GM21723 (cell line): Measurements from ENCODE around the gene SEMA3E.
"Not testable (repeated sequence)": the region's sequence is repeated elsewhere in the genome, so short reads cannot be mapped to it uniquely, and the experiment has no call there.

Experiments used
- ATAC-seq: cut with Tn5 transposase; IDR thresholded peaks from one replicate; pipeline ENCODE4 v1.9.1; 2021; ENCODE audit warnings: mild to moderate bottlenecking, moderate library complexity; ENCODE audit not compliant: unreplicated experiment

SEMA3E gene

GRCh38 chr7:83648464-83649241 lies at the start of gene SEMA3E:
Gene SEMA3E (minus strand): TSS chr7:83649139.
- ATAC-seq = no peak

- ATAC-seq = no peak
These were observed 49.0 kb upstream of the SEMA3E start for GRCh38 chr7:83697804-83698530.

GRCh38 chr7:83696101-83696500 lies 47.2 kb upstream of the SEMA3E start:
- ATAC-seq = no peak

- no peak for ATAC-seq
These were observed 46.4 kb upstream of the SEMA3E start for GRCh38 chr7:83695128-83695960.

GRCh38 chr7:83693256-83693655 lies 44.3 kb upstream of the SEMA3E start:
- no peak for ATAC-seq

GRCh38 chr7:83691095-83691494 lies 42.2 kb upstream of the SEMA3E start:
- ATAC-seq = no peak

GRCh38 chr7:83689855-83690254 lies 40.9 kb upstream of the SEMA3E start:
- ATAC-seq = no peak

- ATAC-seq = no peak
These were observed 37.5 kb upstream of the SEMA3E start for GRCh38 chr7:83686416-83686815.

GRCh38 chr7:83684928-83685327 lies 36.0 kb upstream of the SEMA3E start:
- ATAC-seq = no peak

GRCh38 chr7:83681200-83681778 lies 32.4 kb upstream of the SEMA3E start:
- ATAC-seq = no peak

- ATAC-seq = no peak
These were observed 28.4 kb upstream of the SEMA3E start for GRCh38 chr7:83677180-83677866.

GRCh38 chr7:83673291-83673690 lies 24.4 kb upstream of the SEMA3E start:
- ATAC-seq = not testable (repeated sequence)

GRCh38 chr7:83672157-83672556 lies 23.2 kb upstream of the SEMA3E start:
- ATAC-seq = no peak

GRCh38 chr7:83663131-83663530 lies 14.2 kb upstream of the SEMA3E start:
- no peak for ATAC-seq

GRCh38 chr7:83658126-83658525 lies 9.2 kb upstream of the SEMA3E start:
- no peak for ATAC-seq

- no peak for ATAC-seq
These were observed 7.1 kb upstream of the SEMA3E start for GRCh38 chr7:83655951-83656556.

- ATAC-seq = no peak
These were observed 3.5 kb upstream of the SEMA3E start for GRCh38 chr7:83652481-83652880.

- no peak for ATAC-seq
These were observed 762 bp upstream of the SEMA3E start for GRCh38 chr7:83649701-83650100.

- no peak for ATAC-seq
These were observed 2.9 kb downstream of the SEMA3E start for GRCh38 chr7:83646027-83646426.

GRCh38 chr7:83643739-83644138 lies 5.2 kb downstream of the SEMA3E start:
- ATAC-seq = no peak
